Measurements from ENCODE around the gene PSMA7.

PSMA7 gene

GRCh38 chr20:62171245-62171644 is 28.1 kb upstream of the PSMA7 start:
- DNase-seq = no peak

GRCh38 chr20:62170536-62170935 is 27.3 kb upstream of the PSMA7 start:
- DNase-seq = no peak

- no peak for DNase-seq
Measured at GRCh38 chr20:62168890-62169435, 25.8 kb upstream of the PSMA7 start.

- no peak for DNase-seq
Measured at GRCh38 chr20:62168061-62168460, 24.9 kb upstream of the PSMA7 start.

- DNase-seq = no peak
Measured at GRCh38 chr20:62167474-62167873, 24.3 kb upstream of the PSMA7 start.

GRCh38 chr20:62165762-62166399 is 22.7 kb upstream of the PSMA7 start:
- DNase-seq = no peak

GRCh38 chr20:62164879-62165761 is 21.9 kb upstream of the PSMA7 start:
- DNase-seq = no peak

- no peak for DNase-seq
Measured at GRCh38 chr20:62163986-62164762, 21.0 kb upstream of the PSMA7 start.

GRCh38 chr20:62163485-62163865 is 20.3 kb upstream of the PSMA7 start:
- no peak for DNase-seq

GRCh38 chr20:62162765-62163484 is 19.7 kb upstream of the PSMA7 start:
- no peak for DNase-seq

- DNase-seq = no peak
Measured at GRCh38 chr20:62161347-62161746, 18.2 kb upstream of the PSMA7 start.

GRCh38 chr20:62160876-62161275 is 17.7 kb upstream of the PSMA7 start:
- DNase-seq = no peak

- DNase-seq = no peak
Measured at GRCh38 chr20:62160253-62160652, 17.1 kb upstream of the PSMA7 start.

- DNase-seq = peak in 2 of 5 experiments; percentile 47 to 62
Measured at GRCh38 chr20:62159839-62160238, 16.6 kb upstream of the PSMA7 start.

GRCh38 chr20:62159052-62159451 is 15.9 kb upstream of the PSMA7 start:
- no peak for DNase-seq

GRCh38 chr20:62158541-62158940 is 15.3 kb upstream of the PSMA7 start:
- no peak for DNase-seq

- DNase-seq = no peak
Measured at GRCh38 chr20:62158088-62158400, 14.8 kb upstream of the PSMA7 start.

- no peak for DNase-seq
Measured at GRCh38 chr20:62157387-62158087, 14.3 kb upstream of the PSMA7 start.

GRCh38 chr20:62156592-62157386 is 13.6 kb upstream of the PSMA7 start:
- peak; percentile 45 to 68 (median 61) for DNase-seq

- no peak for DNase-seq
Measured at GRCh38 chr20:62156254-62156556, 13.0 kb upstream of the PSMA7 start.

Measured in T-helper 2 cell (primary cell).